Measurements from ENCODE around the gene NF2.

NF2 gene

GRCh38 chr22:29629903-29630516 lies 26.6 kb downstream of the NF2 start:
- DNase-seq (ENCODE audit: insufficient read length, low spot score) (no peak), FAIRE-seq (no peak)
- no peak for TF ChIP-seq POLR2A (IDR thresholded peaks at IDR 0.05; ENCODE audit: low read depth, low read length)
- no peak for TF ChIP-seq POLR2AphosphoS5 (IDR thresholded peaks at IDR 0.05; ENCODE audit: low read depth, low read length)
- TF ChIP-seq PAX5 (IDR thresholded peaks at IDR 0.05; ENCODE audit: insufficient read depth, low read length, severe bottlenecking) = no peak
- no peak for TF ChIP-seq SPI1 (IDR thresholded peaks at IDR 0.05; ENCODE audit: low read depth, low read length)
- no peak for TF ChIP-seq TAF1 (IDR thresholded peaks at IDR 0.05; ENCODE audit: low read depth, low read length)
- no peak for TF ChIP-seq POU2F2 (IDR thresholded peaks at IDR 0.05; ENCODE audit: low read depth, low read length)

- no peak for FAIRE-seq
- no peak for DNase-seq (ENCODE audit: insufficient read length, low spot score)
Observed at GRCh38 chr22:29630987-29631386, 27.6 kb downstream of the NF2 start.

GRCh38 chr22:29631725-29632124 lies 28.3 kb downstream of the NF2 start:
- no peak for DNase-seq (ENCODE audit: insufficient read length, low spot score)
- TF ChIP-seq TAF1 (IDR thresholded peaks at IDR 0.05; ENCODE audit: low read depth, low read length) (no peak), POLR2A (IDR thresholded peaks at IDR 0.05; ENCODE audit: low read depth, low read length) (no peak), SPI1 (IDR thresholded peaks at IDR 0.05; ENCODE audit: low read depth, low read length) (no peak), POLR2AphosphoS5 (IDR thresholded peaks at IDR 0.05; ENCODE audit: low read depth, low read length) (no peak), POU2F2 (IDR thresholded peaks at IDR 0.05; ENCODE audit: low read depth, low read length) (no peak), PAX5 (IDR thresholded peaks at IDR 0.05; ENCODE audit: insufficient read depth, low read length, severe bottlenecking) (no peak)
- no peak for FAIRE-seq

More at GRCh38 chr22:29630987-29631386, 27.6 kb downstream of the NF2 start:
- TF ChIP-seq POU2F2 (IDR thresholded peaks at IDR 0.05; ENCODE audit: low read depth, low read length) = no peak

- DNase-seq (ENCODE audit: insufficient read length, low spot score) = no peak
- peak; percentile 57 for FAIRE-seq
- TF ChIP-seq POU2F2 (IDR thresholded peaks at IDR 0.05; ENCODE audit: low read depth, low read length) (no peak), PAX5 (IDR thresholded peaks at IDR 0.05; ENCODE audit: insufficient read depth, low read length, severe bottlenecking) (no peak), POLR2A (IDR thresholded peaks at IDR 0.05; ENCODE audit: low read depth, low read length) (no peak), TAF1 (IDR thresholded peaks at IDR 0.05; ENCODE audit: low read depth, low read length) (no peak), SPI1 (IDR thresholded peaks at IDR 0.05; ENCODE audit: low read depth, low read length) (no peak), POLR2AphosphoS5 (IDR thresholded peaks at IDR 0.05; ENCODE audit: low read depth, low read length) (no peak)
Observed at GRCh38 chr22:29632672-29633071, 29.2 kb downstream of the NF2 start.

GRCh38 chr22:29633514-29634312 lies 30.3 kb downstream of the NF2 start:
- DNase-seq (ENCODE audit: insufficient read length, low spot score) = no peak
- FAIRE-seq = no peak
- TF ChIP-seq POLR2AphosphoS5 (IDR thresholded peaks at IDR 0.05; ENCODE audit: low read depth, low read length) (no peak), PAX5 (IDR thresholded peaks at IDR 0.05; ENCODE audit: insufficient read depth, low read length, severe bottlenecking) (no peak), TAF1 (IDR thresholded peaks at IDR 0.05; ENCODE audit: low read depth, low read length) (no peak), POU2F2 (IDR thresholded peaks at IDR 0.05; ENCODE audit: low read depth, low read length) (no peak), POLR2A (IDR thresholded peaks at IDR 0.05; ENCODE audit: low read depth, low read length) (no peak), SPI1 (IDR thresholded peaks at IDR 0.05; ENCODE audit: low read depth, low read length) (no peak)

GRCh38 chr22:29634847-29635246 lies 31.4 kb downstream of the NF2 start:
- no peak for TF ChIP-seq POLR2A (IDR thresholded peaks at IDR 0.05; ENCODE audit: low read depth, low read length)
- TF ChIP-seq PAX5 (IDR thresholded peaks at IDR 0.05; ENCODE audit: insufficient read depth, low read length, severe bottlenecking) = no peak
- FAIRE-seq = no peak

GRCh38 chr22:29635734-29636357 lies 32.4 kb downstream of the NF2 start:
- FAIRE-seq (peak; percentile 81), DNase-seq (ENCODE audit: insufficient read length, low spot score) (no peak)
- TF ChIP-seq TAF1 (IDR thresholded peaks at IDR 0.05; ENCODE audit: low read depth, low read length) = no peak
- TF ChIP-seq SPI1 (IDR thresholded peaks at IDR 0.05; ENCODE audit: low read depth, low read length) = no peak
- TF ChIP-seq POLR2AphosphoS5 (IDR thresholded peaks at IDR 0.05; ENCODE audit: low read depth, low read length) = no peak
- no peak for TF ChIP-seq POU2F2 (IDR thresholded peaks at IDR 0.05; ENCODE audit: low read depth, low read length)
- TF ChIP-seq PAX5 (IDR thresholded peaks at IDR 0.05; ENCODE audit: insufficient read depth, low read length, severe bottlenecking) = no peak
- TF ChIP-seq POLR2A (IDR thresholded peaks at IDR 0.05; ENCODE audit: low read depth, low read length) = no peak

More at GRCh38 chr22:29634847-29635246, 31.4 kb downstream of the NF2 start:
- DNase-seq (ENCODE audit: insufficient read length, low spot score) = no peak

- DNase-seq (ENCODE audit: insufficient read length, low spot score) = no peak
Observed at GRCh38 chr22:29636751-29637150, 33.3 kb downstream of the NF2 start.

GRCh38 chr22:29637181-29637580 lies 33.7 kb downstream of the NF2 start:
- FAIRE-seq (no peak), DNase-seq (ENCODE audit: insufficient read length, low spot score) (no peak)
- TF ChIP-seq SPI1 (IDR thresholded peaks at IDR 0.05; ENCODE audit: low read depth, low read length) (no peak), POU2F2 (IDR thresholded peaks at IDR 0.05; ENCODE audit: low read depth, low read length) (no peak)

More at GRCh38 chr22:29636751-29637150, 33.3 kb downstream of the NF2 start:
- no peak for TF ChIP-seq POU2F2 (IDR thresholded peaks at IDR 0.05; ENCODE audit: low read depth, low read length)
- TF ChIP-seq POLR2A (IDR thresholded peaks at IDR 0.05; ENCODE audit: low read depth, low read length) = no peak
- TF ChIP-seq PAX5 (IDR thresholded peaks at IDR 0.05; ENCODE audit: insufficient read depth, low read length, severe bottlenecking) = no peak
- no peak for TF ChIP-seq SPI1 (IDR thresholded peaks at IDR 0.05; ENCODE audit: low read depth, low read length)
- no peak for TF ChIP-seq TAF1 (IDR thresholded peaks at IDR 0.05; ENCODE audit: low read depth, low read length)
- no peak for TF ChIP-seq POLR2AphosphoS5 (IDR thresholded peaks at IDR 0.05; ENCODE audit: low read depth, low read length)
- no peak for FAIRE-seq

GRCh38 chr22:29638678-29639077 lies 35.2 kb downstream of the NF2 start:
- FAIRE-seq (no peak), DNase-seq (ENCODE audit: insufficient read length, low spot score) (no peak)
- TF ChIP-seq POU2F2 (IDR thresholded peaks at IDR 0.05; ENCODE audit: low read depth, low read length) (no peak), SPI1 (IDR thresholded peaks at IDR 0.05; ENCODE audit: low read depth, low read length) (no peak), PAX5 (IDR thresholded peaks at IDR 0.05; ENCODE audit: insufficient read depth, low read length, severe bottlenecking) (no peak), POLR2A (IDR thresholded peaks at IDR 0.05; ENCODE audit: low read depth, low read length) (no peak), TAF1 (IDR thresholded peaks at IDR 0.05; ENCODE audit: low read depth, low read length) (no peak), POLR2AphosphoS5 (IDR thresholded peaks at IDR 0.05; ENCODE audit: low read depth, low read length) (no peak)
